HuH-7 (cell line): ENCODE data around the gene MAP7.
"Not testable (repeated sequence)": the region's sequence is repeated elsewhere in the genome, so short reads cannot be mapped to it uniquely, and the experiment has no call there.

Source experiments
- DNase-seq: peaks from one replicate; pipeline ENCODE4 v3.0.0; 2011; ENCODE audit warnings: low spot score

Gene MAP7

GRCh38 chr6:136503303-136504029 is 46.8 kb downstream of the MAP7 start:
- no peak for DNase-seq

- DNase-seq: no peak
Observed at GRCh38 chr6:136502786-136503185, 47.4 kb downstream of the MAP7 start.

- no peak for DNase-seq
Observed at GRCh38 chr6:136501514-136501913, 48.7 kb downstream of the MAP7 start.

- DNase-seq: no peak
Observed at GRCh38 chr6:136501096-136501495, 49.1 kb downstream of the MAP7 start.

GRCh38 chr6:136500414-136500813 is 49.8 kb downstream of the MAP7 start:
- no peak for DNase-seq

- DNase-seq: no peak
Observed at GRCh38 chr6:136499370-136499769, 50.9 kb downstream of the MAP7 start.

- DNase-seq: not testable (repeated sequence)
Observed at GRCh38 chr6:136496449-136496848, 53.8 kb downstream of the MAP7 start.

- DNase-seq: no peak
Observed at GRCh38 chr6:136494710-136495109, 55.5 kb downstream of the MAP7 start.

GRCh38 chr6:136494059-136494458 is 56.2 kb downstream of the MAP7 start:
- DNase-seq: no peak

GRCh38 chr6:136492409-136492808 is 57.8 kb downstream of the MAP7 start:
- no peak for DNase-seq

GRCh38 chr6:136491754-136492153 is 58.5 kb downstream of the MAP7 start:
- no peak for DNase-seq

- DNase-seq: no peak
Observed at GRCh38 chr6:136491251-136491650, 59.0 kb downstream of the MAP7 start.

GRCh38 chr6:136489689-136490033 is 60.6 kb downstream of the MAP7 start:
- DNase-seq: not testable (repeated sequence)

GRCh38 chr6:136487759-136488425 is 62.3 kb downstream of the MAP7 start:
- DNase-seq: no peak

- DNase-seq: no peak
Observed at GRCh38 chr6:136486357-136486756, 63.9 kb downstream of the MAP7 start.

- no peak for DNase-seq
Observed at GRCh38 chr6:136483906-136484305, 66.3 kb downstream of the MAP7 start.

GRCh38 chr6:136483005-136483404 is 67.2 kb downstream of the MAP7 start:
- DNase-seq: not testable (repeated sequence)

- no peak for DNase-seq
Observed at GRCh38 chr6:136477548-136477947, 72.7 kb downstream of the MAP7 start.

- no peak for DNase-seq
Observed at GRCh38 chr6:136475686-136476085, 74.5 kb downstream of the MAP7 start.

GRCh38 chr6:136474241-136474640 is 76.0 kb downstream of the MAP7 start:
- no peak for DNase-seq

GRCh38 chr6:136471922-136472321 is 78.3 kb downstream of the MAP7 start:
- no peak for DNase-seq

GRCh38 chr6:136471372-136471771 is 78.8 kb downstream of the MAP7 start:
- DNase-seq: no peak

GRCh38 chr6:136470044-136470443 is 80.2 kb downstream of the MAP7 start:
- no peak for DNase-seq

GRCh38 chr6:136469154-136469553 is 81.1 kb downstream of the MAP7 start:
- no peak for DNase-seq
